GM12873 (cell line): ENCODE results near the gene CDC42BPG.

ENCODE experiments used
- CTCF ChIP-seq: IDR thresholded peaks from 2 replicates; pipeline ENCODE4 v1.5.1; 2012; ENCODE audit warnings: low read depth, mild to moderate bottlenecking, moderate library complexity, low read length, control low read depth; ENCODE audit not compliant: insufficient read depth; ENCODE audit errors: missing control alignments

The CDC42BPG gene

GRCh38 chr11:64877390-64878222, 33.2 kb upstream of the CDC42BPG start:
- TF ChIP-seq CTCF, result no peak

- no peak for TF ChIP-seq CTCF
These were observed 32.4 kb upstream of the CDC42BPG start for GRCh38 chr11:64876835-64877341.

GRCh38 chr11:64876229-64876750, 31.8 kb upstream of the CDC42BPG start:
- TF ChIP-seq CTCF, result no peak

- peak; percentile 1 for TF ChIP-seq CTCF
These were observed 31.1 kb upstream of the CDC42BPG start for GRCh38 chr11:64875369-64876228.

GRCh38 chr11:64874308-64875240, 30.1 kb upstream of the CDC42BPG start:
- TF ChIP-seq CTCF, result no peak

- TF ChIP-seq CTCF, result no peak
These were observed 28.5 kb upstream of the CDC42BPG start for GRCh38 chr11:64872790-64873488.
